Cardiac muscle cell (in vitro differentiated cells and primary cell): ENCODE data around the gene VMP1. TPM values are rescaled to one million over a fixed set of nuclear protein-coding genes. Genes with fewer than 3 reads are reported as not detected.

Source experiments
- DNase-seq, 2 donors: peaks; one replicate each; pipeline versions ENCODE4 v3.0.0 to v3.0.0-alpha.2; 2010 to 2017; ENCODE audit warnings: low read depth in 1 of 2, low spot score in 1 of 2
- H3K27ac ChIP-seq: fragments of 200-600 bp; sonication (generic); 2 replicates; pipeline ENCODE4 v1.5.1; 2016
- H3K27me3 ChIP-seq: fragments of 200-600 bp; sonication (generic); 2 replicates; pipeline ENCODE4 v1.6.0; 2016; ENCODE audit warnings: control low read depth
- H3K36me3 ChIP-seq: fragments of 200-600 bp; sonication (generic); 2 replicates; pipeline ENCODE4 v1.5.1; 2016; ENCODE audit warnings: control low read depth
- H3K4me1 ChIP-seq: fragments of 200-600 bp; sonication (generic); 2 replicates; pipeline ENCODE4 v1.8.1; 2017; ENCODE audit warnings: low read depth, mild to moderate bottlenecking, mixed run types
- H3K4me3 ChIP-seq: fragments of 200-600 bp; sonication (generic); 2 replicates; pipeline ENCODE4 v1.5.1; 2016; ENCODE audit warnings: mild to moderate bottlenecking
- H3K9me3 ChIP-seq: fragments of 200-600 bp; sonication (generic); 2 replicates; pipeline ENCODE4 v1.5.1; 2017; ENCODE audit warnings: low read depth, mild to moderate bottlenecking, control low read depth
- CTCF ChIP-seq: IDR thresholded peaks from 2 replicates; pipeline ENCODE4 v1.5.1; 2012; ENCODE audit warnings: low read depth, mild to moderate bottlenecking, low read length
- polyA plus RNA-seq: library from polyadenylated mRNA; unstranded; fragments of >200 nt; fragmentation: Nextera tagmentation; extraction: Ambion mirVana; gene quantifications from 2 replicates; pipeline ENCODE4 v1.2.1, GENCODE V29; 2016
- total RNA-seq: library from RNA; depleted of rRNA; stranded (reverse); fragments of >200 nt; gene quantifications from 2 replicates; pipeline ENCODE4 v1.2.3, GENCODE V29; 2016

VMP1 gene
- total and polyA plus RNA-seq, 2 experiments from 2014 or later, result 65.0 to 91.3 TPM

- peak overlapping the region; percentile 68 for H3K27ac ChIP-seq
- H3K4me3 ChIP-seq, result no peak overlapping the region
- no peak for TF ChIP-seq CTCF
- H3K9me3 ChIP-seq, result no peaks in the 10 kb centered on the region
- peaks cover 88% of the 10 kb centered on the region for H3K36me3 ChIP-seq
- peak in 1 of 2 donors; percentile 2 for DNase-seq
- H3K27me3 ChIP-seq, result no peaks in the 10 kb centered on the region
- no peaks in the 10 kb centered on the region for H3K4me1 ChIP-seq
Observed at GRCh38 chr17:59684967-59685366, 22.5 kb upstream of the VMP1 start.

GRCh38 chr17:59688008-59688407 is 19.4 kb upstream of the VMP1 start:
- no peaks in the 10 kb centered on the region for H3K27me3 ChIP-seq
- H3K4me1 ChIP-seq, result no peaks in the 10 kb centered on the region
- peak overlapping the region; percentile 53 for H3K27ac ChIP-seq
- no peaks in the 10 kb centered on the region for H3K9me3 ChIP-seq
- peaks cover 79% of the 10 kb centered on the region for H3K36me3 ChIP-seq
- DNase-seq, result no peak
- no peak for TF ChIP-seq CTCF
- H3K4me3 ChIP-seq, result no peak overlapping the region

- H3K36me3 ChIP-seq, result peaks cover 77% of the 10 kb centered on the region
- no peak for DNase-seq
- H3K4me3 ChIP-seq, result no peak overlapping the region
- TF ChIP-seq CTCF, result no peak
- no peaks in the 10 kb centered on the region for H3K27me3 ChIP-seq
- H3K27ac ChIP-seq, result no peak overlapping the region
- no peaks in the 10 kb centered on the region for H3K9me3 ChIP-seq
- H3K4me1 ChIP-seq, result no peaks in the 10 kb centered on the region
Observed at GRCh38 chr17:59688496-59688895, 19.0 kb upstream of the VMP1 start.

- Histone ChIP-seq H3K36me3 (peaks cover 66% of the 10 kb centered on the region), H3K4me3 (no peak overlapping the region), H3K4me1 (no peaks in the 10 kb centered on the region), H3K9me3 (no peaks in the 10 kb centered on the region), H3K27me3 (no peaks in the 10 kb centered on the region), H3K27ac (no peak overlapping the region)
- DNase-seq, result no peak
- TF ChIP-seq CTCF, result no peak
Observed at GRCh38 chr17:59693582-59693981, 13.9 kb upstream of the VMP1 start.

- Histone ChIP-seq H3K9me3 (no peaks in the 10 kb centered on the region), H3K4me1 (no peaks in the 10 kb centered on the region), H3K4me3 (no peak overlapping the region), H3K27ac (no peak overlapping the region), H3K36me3 (peaks cover 68% of the 10 kb centered on the region), H3K27me3 (no peaks in the 10 kb centered on the region)
- TF ChIP-seq CTCF, result no peak
- no peak for DNase-seq
Observed at GRCh38 chr17:59694344-59694743, 13.1 kb upstream of the VMP1 start.
